GM21576 (cell line): ENCODE measurements around the gene RDH11.
A peak's percentile ranks its signal among the peaks of the same experiment; 100 is the strongest.
"Not testable (repeated sequence)": the region's sequence is repeated elsewhere in the genome, so short reads cannot be mapped to it uniquely, and the experiment has no call there.

Experiments
- ATAC-seq: cut with Tn5 transposase; IDR thresholded peaks from one replicate; pipeline ENCODE4 v1.9.1; 2021; ENCODE audit warnings: mild to moderate bottlenecking, moderate library complexity; ENCODE audit not compliant: unreplicated experiment

Gene RDH11

GRCh38 chr14:67695394-67695949, at the start of gene RDH11:
TSS of gene RDH11 (minus strand) at chr14:67695764. CDS start at chr14:67695703, 61 bp downstream.
- peak; percentile 88 for ATAC-seq

DNA sequence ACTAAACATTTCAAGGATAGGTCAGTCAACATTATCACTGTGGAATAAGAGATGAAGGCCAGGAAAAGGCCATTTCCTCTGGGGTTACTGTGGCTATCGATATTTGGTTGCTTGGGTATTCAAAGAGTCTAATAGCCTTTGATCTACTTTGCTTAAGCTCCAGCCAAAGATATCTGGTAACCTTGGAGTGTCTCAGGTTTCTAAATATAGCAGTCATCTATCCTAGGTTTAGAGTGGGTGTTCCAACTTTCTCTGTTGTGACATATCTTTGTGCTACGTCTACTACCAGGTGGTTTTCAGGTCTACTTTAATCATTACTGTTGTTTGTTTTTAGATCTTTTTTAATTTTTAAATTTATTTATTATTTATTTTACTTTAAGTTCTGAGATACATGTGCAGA, 48.5 kb upstream of the RDH11 start:
- ATAC-seq = no peak

DNA sequence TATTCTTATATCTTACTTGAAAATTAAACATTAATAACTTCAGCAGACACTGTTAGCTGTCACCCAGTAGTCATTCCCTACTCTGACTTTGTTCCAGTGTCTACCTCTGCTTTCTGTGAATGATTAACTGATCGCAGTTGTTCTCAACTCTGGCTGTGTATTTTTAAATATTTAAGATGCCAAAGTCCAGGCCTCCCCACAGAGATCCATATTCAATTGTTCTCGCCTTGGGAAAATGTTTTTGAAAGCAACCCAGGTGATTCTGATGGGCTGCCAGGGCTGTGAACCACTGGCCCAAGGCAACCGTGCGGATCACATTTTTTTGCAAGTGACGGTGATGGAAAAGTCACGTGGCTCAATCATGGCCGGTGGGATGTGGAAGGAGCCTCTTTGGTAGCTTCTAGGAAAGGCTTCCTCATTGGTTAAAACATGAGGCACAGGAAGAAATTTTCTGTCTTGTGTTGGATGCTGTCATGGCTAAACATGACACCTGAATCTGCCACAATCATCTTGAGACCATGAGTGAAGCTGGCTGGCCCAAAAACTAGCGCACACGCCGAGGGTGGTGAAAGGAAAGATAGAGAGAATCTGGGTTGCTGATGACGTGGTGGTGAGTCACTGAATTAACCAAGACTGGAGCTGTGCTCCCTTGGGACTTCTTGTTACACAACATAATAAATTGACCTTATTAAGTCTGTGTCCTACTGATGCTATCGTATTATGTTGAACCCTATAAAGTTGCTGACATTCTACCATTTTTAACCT, 43.4 kb upstream of the RDH11 start:
- no peak for ATAC-seq

DNA sequence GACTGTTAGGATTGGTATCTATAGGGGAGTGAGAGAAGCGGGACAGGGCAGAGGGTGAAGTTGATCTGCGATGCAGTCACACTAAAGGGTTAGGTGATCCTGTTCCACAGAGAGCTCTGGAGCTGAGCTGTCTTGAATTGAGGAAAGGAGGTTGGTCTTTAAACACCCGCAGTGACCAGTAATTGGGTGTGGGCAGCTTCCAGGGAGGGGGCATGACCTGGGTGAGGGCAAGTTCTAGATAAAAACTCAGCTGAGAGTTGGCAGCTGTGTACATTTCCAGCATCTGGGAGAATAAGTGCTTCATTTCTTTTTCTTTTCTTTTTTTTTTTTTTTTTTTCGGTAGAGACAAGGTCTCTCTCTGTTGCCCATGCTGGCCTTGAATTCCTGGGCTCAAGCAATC, 41.2 kb upstream of the RDH11 start:
- ATAC-seq = no peak

- no peak for ATAC-seq
Measured at GRCh38 chr14:67735336-67736147, 40.0 kb upstream of the RDH11 start.

DNA sequence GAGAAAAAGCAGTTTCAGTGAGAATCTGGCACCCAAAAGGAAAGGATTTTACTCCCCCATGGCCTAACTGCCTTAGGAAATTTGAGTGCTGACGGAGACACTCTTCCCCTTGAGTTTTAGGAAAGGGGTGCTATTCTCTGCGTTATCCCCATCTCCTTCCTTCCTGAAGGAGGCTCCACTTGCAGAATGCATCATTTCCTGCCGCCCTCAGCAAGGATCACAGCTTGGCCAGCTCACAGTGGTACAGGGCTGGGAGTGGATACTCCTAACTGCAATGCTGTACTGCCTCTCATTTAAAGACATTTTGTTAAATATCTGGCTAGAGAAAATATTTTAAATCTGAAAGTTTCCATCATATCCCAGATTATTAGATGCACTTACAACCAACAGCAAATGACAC, 39.1 kb upstream of the RDH11 start:
- no peak for ATAC-seq

DNA sequence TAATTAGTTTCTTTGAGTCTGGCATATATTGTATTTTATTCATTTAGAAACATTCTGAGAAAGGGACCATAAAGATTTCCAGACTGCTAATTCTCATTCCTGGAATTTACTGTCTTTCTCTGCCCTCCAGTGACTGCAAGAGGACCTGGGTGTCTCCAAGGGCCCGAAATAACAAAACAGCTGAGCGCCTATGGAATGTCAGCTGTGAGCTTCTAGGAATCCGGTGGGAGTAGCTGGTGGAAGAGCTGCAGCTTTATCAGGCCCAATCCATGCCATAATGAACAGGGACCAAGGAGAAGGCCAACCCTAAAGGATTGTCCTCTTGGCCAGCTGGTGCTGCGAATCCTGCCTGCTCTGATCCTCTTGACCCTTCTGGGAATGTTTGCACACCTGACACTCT, 38.1 kb upstream of the RDH11 start:
- no peak for ATAC-seq

DNA sequence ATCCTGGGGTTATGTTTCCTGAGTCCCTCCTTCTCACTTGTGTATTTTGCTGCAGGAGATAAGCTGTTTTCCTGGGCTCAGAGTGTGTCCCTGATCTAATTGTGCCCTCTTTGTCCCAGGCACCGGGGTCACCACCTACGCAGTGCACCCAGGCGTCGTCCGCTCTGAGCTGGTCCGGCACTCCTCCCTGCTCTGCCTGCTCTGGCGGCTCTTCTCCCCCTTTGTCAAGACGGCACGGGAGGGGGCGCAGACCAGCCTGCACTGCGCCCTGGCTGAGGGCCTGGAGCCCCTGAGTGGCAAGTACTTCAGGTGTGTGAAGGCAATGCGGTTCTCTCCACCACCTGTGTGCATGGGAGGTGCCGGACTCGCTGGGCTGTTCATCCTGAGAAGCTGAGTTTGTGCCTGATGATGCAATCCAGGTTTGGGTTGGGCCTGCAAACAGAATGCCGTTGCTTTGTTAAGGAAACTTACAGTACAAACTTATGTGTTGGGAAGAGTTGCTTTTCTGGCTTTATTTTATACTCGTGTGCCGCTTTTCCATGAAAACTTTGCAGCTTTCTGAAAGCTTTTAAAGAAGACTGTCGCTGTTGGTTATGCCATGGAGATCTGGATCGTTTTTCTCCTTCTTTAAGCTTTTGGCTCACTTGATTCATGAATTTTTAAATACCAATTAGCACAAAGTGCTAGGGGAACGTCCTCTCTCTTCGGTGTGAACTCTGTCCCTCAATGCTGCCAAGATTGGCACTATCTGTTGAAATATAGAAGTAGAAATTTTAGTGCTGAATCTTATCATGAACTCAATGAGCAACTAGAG, 33.7 kb upstream of the RDH11 start:
- ATAC-seq = no peak

GRCh38 chr14:67728258-67728657, 32.7 kb upstream of the RDH11 start:
- ATAC-seq = no peak

DNA sequence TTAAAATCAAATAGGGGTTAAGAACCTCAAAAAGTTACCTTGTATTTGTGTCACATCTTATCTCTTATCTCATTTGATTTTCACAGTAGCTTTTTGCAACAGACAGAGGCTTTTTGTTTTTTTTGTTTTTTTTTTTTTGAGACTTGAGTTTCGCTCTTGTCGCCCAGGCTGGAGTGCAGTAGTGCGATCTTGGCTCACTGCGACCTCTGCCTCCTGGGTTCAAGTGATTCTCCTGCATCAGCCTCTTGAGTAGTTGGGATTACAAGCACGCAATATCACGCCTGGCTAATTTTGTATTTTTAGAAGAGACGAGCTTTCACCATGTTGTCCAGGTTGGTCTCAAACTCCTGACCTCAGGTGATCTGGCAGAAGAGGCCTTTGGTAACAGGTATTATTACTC, 31.8 kb upstream of the RDH11 start:
- no peak for ATAC-seq

DNA sequence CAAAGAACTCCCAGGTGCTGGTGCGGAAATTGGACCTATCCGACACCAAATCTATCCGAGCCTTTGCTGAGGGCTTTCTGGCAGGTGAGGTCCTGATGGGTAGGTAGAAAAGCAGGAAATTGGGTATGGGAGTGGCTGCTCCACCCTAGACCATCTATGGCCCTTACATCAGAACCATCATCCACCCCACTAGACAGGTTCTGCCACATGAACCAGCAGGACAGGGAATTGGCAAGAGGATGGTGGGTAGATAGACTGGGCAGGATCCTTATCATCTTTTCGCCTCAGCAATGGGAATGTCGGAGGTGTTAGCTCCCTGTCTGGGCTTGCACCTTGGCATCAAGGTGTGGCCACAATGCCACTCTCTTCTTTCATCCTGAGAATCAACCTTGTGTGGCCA, 29.6 kb upstream of the RDH11 start:
- no peak for ATAC-seq

GRCh38 chr14:67722293-67722692, 26.7 kb upstream of the RDH11 start:
- no peak for ATAC-seq

- no peak for ATAC-seq
Measured at GRCh38 chr14:67721875-67722274, 26.3 kb upstream of the RDH11 start.

DNA sequence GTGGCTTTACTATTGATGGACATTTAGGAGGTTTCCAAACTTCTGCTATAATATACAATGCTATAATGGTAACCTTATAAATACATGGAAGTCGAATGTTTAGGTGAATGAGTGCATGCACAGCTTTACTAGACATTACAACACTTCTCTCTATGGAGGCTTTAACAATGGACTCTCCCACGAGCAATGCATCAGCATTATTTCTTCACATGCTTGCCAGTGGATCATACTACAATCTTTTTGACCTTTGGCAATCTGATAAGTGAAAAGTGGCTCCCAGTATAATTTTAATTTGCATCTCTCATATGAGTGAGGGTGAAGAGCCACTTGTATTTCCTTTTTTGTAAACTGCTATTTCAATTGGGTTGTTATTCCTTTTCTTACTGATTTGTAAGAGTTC, 24.3 kb upstream of the RDH11 start:
- no peak for ATAC-seq

DNA sequence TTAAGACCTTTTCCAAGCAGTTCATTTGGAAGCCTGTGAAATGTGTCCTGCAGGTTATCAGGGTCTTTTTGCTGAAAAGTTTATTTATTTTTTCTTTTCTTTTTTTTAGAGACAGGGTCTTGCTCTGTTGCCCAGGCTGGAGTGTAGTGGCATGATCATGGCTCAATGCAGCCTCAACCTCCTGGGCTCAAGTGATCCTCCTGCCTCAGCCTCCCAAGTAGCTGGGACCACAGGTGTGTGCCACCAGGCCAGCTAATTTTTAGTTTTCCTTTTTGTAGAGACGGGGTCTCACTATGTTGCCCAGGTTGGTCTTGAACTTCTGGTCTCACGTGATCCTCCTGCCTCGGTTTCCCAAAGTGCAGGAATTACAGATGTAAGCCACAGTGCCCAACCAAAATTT, 23.8 kb upstream of the RDH11 start:
- ATAC-seq = not testable (repeated sequence)

- no peak for ATAC-seq
Measured at GRCh38 chr14:67718265-67718664, 22.7 kb upstream of the RDH11 start.

DNA sequence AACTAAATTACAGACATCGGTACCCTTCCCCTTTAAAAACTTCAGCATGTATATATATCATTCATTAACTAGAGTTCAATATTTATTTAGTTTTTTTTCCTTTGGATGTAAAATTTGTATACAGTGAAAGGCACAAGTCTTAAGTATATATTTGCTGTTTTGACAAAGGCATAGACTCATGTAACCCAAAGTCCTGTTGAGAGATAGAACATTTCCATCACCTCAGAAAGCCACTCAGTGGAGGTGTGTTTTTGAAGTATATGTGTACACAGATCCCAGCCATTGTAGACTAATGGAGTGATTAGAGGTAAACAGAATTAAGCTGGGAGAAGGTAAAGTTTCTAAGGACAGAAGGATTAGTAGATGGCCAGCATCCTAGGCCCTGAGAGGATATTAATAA, 21.5 kb upstream of the RDH11 start:
- no peak for ATAC-seq

GRCh38 chr14:67710209-67710608, 14.6 kb upstream of the RDH11 start:
- no peak for ATAC-seq

DNA sequence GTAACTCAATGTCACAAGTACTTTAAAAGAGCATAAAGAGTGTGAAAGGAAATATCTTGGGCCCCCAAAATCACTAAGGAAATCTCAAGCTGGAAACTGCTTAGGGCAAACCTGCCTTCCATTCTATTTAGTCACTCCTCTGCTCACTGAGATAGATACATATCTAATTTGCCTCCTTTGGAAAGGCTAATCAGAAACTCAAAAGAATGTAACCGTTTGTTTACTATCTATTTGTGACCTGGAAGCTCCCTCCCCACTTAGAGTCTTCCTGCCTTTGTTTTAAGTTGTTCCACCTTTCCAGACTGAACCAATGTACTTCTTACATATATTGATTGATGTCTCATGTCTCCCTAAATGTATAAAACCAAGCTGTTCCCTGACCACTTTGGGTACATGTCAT, 14.2 kb upstream of the RDH11 start:
- ATAC-seq = not testable (repeated sequence)

- ATAC-seq = not testable (repeated sequence)
Measured at GRCh38 chr14:67709346-67709745, 13.8 kb upstream of the RDH11 start.

DNA sequence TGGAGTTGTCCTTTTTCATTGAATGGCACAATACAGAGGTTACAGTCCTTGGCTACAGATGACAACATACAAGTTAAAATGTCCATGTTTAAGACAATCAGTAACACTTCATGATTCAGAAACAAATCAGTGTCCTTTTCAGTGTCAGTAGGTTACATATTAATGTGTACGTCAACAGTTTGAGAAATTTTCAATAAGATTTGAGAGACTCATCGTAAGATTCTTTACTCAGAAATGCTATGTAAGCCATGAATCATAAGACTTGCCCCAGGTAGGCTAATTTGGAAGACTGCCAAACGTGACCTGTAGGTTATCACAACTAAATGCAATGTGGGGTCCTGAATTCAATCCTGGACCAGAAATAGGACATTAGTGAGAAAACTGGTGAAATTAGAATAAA, 9.6 kb upstream of the RDH11 start:
- no peak for ATAC-seq
